Stimulated activated naive CD4-positive, alpha-beta T cell (primary cell): ENCODE measurements around the gene CFAP68.
"Not testable (repeated sequence)": the region's sequence is repeated elsewhere in the genome, so short reads cannot be mapped to it uniquely, and the experiment has no call there.

Experiments used
- DNase-seq, 6 experiments: peaks; one replicate each; lab custom pipeline; 2025; lab: John Stamatoyannopoulos, UW

Gene CFAP68

GRCh38 chr11:111870886-111871692, 8.3 kb upstream of the CFAP68 start, which contains the start of gene ALG9:
TSS of gene ALG9 (minus strand) at chr11:111871581. CDS start at chr11:111871482, 99 bp downstream.
- DNase-seq: peak; percentile 76 to 93 (median 84)

- DNase-seq: no peak
Measured at GRCh38 chr11:111871693-111872161, 7.6 kb upstream of the CFAP68 start.

DNA sequence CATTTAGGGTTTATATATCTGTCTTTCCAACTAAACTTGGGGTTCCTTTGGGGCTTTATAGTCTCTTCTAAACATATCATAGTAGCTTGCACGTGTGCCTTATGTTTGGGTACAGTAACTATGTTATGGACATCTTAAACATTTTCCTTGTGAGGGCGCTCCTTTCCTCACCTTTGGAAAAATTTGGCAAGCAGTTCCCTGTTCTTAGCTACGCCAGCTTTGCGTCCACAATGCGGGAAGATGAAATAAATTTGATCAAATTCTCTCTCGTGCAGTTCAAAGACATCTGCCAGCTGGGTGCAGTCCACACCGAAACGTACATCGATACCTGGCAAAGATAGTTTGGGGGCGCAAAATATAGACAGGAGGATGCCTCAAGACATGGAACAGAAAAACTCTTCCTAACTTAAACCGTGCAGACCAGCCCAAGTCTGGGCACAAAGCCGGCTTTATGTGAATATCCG, 924 bp upstream of the CFAP68 start:
- no peak for DNase-seq

DNA sequence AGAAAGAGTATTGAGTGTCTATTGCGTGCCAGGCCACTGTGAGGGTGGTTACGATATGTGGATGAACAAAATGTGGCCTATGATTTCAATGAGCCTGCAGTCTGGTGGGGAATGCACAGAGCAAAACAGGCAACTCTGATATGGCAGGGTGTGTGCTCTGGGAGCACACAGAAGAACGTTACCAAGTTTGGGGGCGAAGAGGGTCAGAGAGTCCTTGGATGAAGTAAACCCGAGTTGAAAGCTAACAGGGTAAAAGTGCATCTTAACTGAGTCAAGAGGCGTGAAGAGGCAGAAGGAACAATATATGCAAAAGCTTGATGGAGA, 258 bp downstream of the CFAP68 start:
- no peak for DNase-seq

DNA sequence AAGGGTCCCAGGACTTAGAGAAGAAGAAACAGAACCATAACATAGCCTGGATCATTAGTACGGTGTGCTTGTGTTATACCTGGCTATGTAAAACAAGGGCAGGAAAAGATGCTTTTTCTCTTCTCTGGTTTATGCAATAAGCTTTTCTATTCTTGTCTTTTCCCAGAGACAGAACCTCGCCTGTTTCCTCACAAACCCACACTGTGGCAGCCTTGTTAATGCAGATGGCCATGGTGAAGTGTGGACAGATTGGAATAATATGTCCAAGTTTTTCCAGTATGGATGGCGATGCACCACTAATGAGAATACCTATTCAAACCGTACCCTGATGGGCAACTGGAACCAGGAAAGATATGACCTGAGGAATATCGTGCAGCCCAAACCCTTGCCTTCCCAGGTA, 2.9 kb downstream of the CFAP68 start:
- DNase-seq: no peak

DNA sequence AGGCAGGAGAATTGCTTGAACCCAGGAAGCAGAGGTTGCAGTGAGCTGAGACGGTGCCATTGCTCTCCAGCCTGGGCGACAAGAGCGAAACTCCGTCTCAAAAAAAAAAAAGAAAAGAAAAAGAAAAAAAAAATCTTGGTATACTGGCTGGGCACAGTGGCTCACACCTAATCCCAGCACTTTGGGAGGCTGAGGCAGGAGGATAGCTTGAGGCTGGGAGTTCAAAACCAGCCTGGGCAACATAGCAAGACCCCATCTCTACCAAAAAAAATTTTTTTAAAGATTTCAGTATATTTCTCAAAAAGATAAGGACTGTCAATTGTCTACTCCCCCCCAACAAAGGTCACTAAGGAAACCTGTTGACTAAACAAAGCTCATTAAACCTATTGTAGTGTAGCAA, 5.7 kb downstream of the CFAP68 start:
- not testable (repeated sequence) for DNase-seq

DNA sequence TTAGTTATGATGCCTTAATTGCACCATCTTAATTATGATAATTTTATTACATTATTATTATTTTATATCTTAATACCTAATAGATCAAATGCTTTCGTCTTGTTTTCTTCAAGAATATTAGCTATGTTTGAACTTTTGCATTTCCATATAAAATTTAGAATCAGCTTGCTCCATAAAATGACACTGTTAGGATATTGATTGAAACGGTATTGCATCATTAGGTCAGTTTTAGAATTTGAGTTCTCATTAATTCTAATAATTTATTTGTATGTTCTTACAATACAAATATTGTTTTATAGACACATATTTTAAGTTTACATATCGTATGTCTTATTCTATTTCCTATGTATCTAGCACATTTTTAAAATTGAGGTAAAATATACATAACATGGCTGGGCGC, 6.7 kb downstream of the CFAP68 start:
- no peak for DNase-seq

DNA sequence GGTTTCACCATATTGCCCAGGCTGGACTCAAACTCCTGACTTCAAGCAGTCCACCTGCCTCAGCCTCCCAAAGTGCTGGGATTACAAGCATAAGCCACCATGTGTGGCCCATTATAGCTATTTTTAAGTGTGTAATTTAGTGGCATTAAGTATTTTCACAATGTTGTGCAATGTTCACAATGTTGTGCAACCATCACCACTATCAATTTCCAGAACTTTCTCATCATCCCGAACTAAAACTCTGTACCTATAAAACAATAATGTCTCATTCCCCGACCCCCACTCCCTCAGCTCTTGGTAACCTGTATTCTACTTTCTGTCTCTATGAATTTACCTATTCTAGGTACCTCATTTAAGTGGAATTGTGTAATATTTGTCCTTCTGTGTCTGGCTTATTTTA, 7.5 kb downstream of the CFAP68 start:
- no peak for DNase-seq

DNA sequence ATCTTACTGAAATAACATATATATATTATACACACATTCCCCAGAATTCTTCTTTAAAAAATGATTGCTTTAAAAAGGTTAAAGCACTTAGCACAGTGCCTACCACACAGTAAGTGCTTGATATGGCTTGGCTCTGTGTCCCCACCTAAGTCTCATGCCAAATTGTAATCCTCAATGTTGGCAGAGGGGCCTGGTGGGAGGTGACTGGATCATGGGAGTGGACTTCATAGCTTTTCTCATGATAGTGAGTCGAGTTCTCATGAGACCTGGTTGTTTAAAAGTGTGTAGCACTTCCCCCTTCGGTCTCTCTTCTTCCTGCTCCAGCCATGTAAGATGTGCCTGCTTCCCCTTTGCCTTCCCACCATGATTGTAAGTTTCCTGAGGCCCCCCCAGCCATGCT, 26.1 kb downstream of the CFAP68 start:
- no peak for DNase-seq

- DNase-seq: no peak
Measured at GRCh38 chr11:111906680-111907079, 27.3 kb downstream of the CFAP68 start.

GRCh38 chr11:111908639-111909305, 29.4 kb downstream of the CFAP68 start:
- DNase-seq: no peak

DNA sequence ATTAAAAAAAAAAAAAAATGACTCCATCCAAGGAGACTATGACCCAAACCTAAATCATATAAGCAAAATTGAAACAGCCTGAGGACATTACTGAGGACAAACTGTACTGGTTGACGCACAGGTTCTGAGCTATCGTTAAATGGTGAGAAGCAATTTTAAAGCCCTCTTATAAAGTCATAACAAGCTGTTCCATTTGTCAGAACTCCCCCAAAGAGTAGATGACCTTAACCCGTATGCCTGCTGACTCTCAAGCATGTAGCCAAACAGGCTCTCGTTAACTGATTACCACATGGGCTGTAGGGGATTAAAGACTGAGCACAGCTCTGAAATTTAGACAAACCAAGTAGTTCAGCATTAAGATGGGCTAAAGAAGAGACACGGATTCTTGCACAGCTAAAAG, 30.0 kb downstream of the CFAP68 start:
- no peak for DNase-seq

DNA sequence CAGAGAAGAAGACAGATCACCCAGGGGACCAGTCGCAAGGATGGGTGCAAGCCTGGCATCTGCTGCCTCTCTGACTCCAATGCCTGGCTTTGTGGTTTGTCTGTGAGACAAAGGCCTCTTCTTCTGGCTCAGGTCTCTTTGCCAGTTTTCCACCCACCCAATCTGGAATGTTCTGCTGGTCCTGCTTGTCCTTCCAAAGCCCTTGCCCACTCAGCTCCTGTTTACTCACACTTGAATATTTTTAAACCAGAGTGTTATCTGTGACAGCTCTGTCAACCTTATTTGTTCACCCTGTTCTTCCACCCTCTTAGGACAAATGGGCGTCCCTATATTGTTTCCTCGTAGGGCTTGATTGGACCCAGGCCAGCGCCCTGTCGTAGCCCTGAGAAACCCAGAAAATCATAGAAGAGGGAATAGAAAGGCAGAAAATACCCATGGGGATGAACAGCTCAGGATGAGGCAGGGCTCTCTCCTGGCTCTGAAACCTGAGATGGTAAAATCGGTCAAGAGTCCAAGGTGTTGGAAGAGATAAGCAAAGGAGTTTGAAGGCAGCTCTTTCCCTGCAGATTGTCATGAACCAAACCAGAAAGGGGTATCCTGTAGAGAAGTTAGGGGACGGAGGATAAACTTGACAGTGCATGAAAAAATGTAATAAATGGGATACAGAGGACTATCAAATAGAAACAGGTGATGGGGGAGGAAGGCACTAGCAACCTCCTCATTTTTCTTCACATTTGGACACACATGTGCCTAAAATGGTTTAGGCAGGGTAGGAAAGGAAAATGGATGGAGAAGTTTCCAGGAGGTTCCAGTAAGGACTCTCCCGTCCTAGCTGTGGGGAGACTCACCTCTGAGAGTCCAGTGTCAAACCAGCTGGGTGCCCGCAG, 31.6 kb downstream of the CFAP68 start:
- DNase-seq: no peak

GRCh38 chr11:111911563-111912401, 32.4 kb downstream of the CFAP68 start, which contains the start of gene CRYAB:
TSS of gene CRYAB (minus strand) at chr11:111911770. CDS start at chr11:111911724, 46 bp downstream.
- DNase-seq: no peak

DNA sequence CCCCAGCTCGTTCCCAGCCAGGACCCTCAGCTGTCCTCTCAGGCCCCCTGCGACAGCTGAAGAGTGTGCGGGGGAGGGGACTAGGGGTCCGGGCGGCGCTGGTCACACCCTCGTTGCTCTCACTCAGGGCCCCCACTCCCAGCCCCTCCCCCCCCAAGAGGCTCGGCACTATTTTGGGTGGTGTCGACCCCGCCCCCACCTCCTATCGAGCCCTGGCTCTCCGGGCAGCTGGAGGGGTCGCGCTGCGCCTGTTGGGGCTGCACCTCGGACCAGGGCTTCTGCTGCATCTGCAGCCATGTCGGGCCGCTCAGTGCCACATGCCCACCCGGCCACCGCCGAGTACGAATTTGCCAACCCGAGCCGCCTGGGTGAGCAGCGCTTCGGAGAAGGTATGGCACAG, 33.2 kb downstream of the CFAP68 start, which contains the start of gene HSPB2:
Gene HSPB2 (plus strand): TSS at position 200 of the 400 bp plus-strand sequence. CDS start 96 bp downstream, at position 296.
- DNase-seq: no peak

DNA sequence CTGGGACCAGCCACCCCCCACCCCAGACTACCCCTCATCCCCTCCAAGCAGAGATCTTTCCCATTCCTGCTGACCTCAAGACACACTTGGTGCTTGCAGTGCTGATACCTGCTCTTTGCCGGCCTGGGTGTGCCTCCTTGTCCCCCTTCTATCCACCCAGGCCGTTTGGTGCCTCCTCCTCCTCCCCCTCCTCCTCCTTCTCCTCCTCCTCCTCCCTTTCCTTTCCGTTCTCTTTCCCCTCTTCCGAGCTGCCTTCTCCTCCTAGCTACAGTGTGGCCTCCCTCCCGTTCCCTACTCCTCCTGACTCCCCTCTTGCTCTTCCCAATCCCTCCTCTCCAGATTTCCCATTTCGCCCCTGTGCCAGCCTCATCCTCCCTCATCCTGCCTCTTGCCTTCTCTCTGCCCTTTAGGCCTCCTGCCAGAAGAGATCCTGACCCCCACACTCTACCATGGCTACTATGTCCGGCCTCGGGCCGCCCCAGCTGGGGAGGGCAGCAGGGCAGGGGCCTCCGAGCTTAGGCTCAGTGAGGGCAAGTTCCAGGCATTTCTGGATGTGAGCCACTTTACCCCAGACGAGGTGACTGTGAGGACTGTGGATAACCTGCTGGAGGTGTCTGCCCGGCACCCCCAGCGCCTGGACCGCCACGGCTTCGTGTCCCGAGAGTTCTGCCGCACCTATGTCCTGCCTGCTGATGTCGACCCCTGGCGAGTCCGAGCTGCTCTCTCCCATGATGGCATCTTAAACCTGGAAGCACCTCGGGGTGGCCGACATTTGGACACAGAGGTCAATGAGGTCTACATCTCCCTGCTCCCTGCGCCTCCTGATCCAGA, 33.9 kb downstream of the CFAP68 start:
- DNase-seq: no peak

- no peak for DNase-seq
Measured at GRCh38 chr11:111913997-111914396, 34.7 kb downstream of the CFAP68 start.

GRCh38 chr11:111916768-111917167, 37.4 kb downstream of the CFAP68 start:
- no peak for DNase-seq

DNA sequence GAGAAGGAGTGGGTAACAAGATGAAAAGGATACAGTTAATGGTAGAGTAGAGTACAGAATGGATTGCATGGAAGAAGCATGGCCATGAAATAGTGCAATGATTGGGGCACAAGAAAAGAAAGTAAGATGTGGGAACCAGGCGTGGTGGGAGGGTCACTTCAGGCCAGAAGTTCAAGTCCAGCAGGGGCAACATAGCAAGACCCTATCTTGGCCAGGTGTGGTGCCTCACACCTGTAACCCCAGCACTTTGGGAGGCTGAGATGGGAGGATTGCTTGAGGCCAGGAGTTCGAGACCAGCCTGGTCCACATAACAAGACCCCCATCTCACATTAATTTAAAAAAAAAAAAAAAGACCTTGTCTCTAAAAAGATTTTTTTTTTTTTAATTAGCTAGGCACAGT, 38.0 kb downstream of the CFAP68 start:
- no peak for DNase-seq

DNA sequence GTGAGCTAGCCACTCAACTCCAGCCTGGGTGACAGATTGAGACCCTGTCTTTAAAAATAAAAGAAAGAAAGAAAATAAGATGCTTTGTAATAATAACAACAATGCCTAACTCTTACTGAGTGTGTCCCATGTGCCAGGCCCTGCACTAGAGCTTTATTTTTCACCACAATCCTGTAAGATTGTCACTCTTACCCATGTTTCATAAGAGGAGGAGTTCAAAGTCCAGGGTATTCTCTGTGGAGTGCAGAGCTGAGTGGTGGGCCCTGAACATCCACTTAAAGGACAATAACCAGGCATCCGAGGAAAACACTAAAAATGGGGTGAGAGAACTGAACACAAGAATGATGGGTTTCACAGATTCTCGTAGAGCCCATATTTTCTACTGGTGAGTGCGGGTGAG, 38.4 kb downstream of the CFAP68 start:
- DNase-seq: no peak
